Forelimb muscle (tissue), 1 donor: ENCODE measurements around the gene NDC1. TPM values are rescaled to one million over a fixed set of nuclear protein-coding genes. Genes with fewer than 3 reads are reported as not detected.

Source experiments
- DNase-seq: peaks from one replicate; pipeline ENCODE4 v3.0.0-alpha.2; 2013; ENCODE audit warnings: low read depth
- polyA plus RNA-seq: library from polyadenylated mRNA; unstranded; fragments of 120-200 nt; gene quantifications from one replicate; pipeline ENCODE4 v1.2.1, GENCODE V29; 2013; ENCODE audit not compliant: insufficient read length

NDC1 gene
- polyA plus RNA-seq, 1 donor: 9.3 TPM

DNA sequence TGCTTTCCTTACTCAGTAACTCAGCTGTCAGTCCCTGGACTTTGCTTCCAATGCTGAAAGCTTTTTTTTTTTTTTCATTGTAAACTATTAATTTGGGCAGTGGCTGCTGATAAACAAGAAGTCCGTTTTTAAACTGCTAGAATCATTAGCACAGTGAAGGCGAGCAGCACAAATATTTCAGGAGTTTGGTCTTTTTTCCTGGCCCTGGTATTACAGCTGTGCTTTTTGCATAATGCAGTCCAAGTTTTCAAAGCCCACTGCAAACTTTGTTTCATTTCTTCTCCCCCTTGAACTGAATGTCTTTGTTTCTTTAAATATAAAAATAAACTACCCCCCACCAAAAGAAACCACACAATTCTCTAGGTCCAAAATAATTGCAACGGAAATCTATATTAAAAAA, 105.7 kb downstream of the NDC1 start:
- no peak for DNase-seq

DNA sequence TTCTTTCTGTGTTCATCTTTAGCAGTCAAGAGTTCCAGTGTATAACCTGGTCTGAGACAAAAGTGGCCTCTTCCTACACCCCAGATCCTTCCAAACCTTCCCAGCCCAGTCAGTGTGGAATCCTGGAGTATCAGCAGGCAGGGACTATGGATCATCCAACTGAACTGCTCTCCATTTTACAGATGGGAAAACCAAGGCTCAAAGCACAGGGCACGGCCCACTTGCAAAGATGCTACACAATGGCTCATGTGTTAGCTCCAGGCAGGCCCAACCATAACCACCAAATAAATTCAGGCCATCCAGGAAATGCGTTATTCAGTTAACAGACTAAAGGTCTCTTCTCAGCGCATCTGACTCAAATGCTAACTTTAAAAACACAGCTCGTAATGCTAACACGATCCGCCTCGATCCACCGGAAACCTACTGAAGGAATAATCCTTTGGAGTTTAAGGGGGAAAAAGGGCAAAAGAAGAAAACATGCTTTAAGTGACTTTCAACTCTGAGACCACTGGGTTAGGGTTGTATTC, 106.3 kb downstream of the NDC1 start:
- no peak for DNase-seq

DNA sequence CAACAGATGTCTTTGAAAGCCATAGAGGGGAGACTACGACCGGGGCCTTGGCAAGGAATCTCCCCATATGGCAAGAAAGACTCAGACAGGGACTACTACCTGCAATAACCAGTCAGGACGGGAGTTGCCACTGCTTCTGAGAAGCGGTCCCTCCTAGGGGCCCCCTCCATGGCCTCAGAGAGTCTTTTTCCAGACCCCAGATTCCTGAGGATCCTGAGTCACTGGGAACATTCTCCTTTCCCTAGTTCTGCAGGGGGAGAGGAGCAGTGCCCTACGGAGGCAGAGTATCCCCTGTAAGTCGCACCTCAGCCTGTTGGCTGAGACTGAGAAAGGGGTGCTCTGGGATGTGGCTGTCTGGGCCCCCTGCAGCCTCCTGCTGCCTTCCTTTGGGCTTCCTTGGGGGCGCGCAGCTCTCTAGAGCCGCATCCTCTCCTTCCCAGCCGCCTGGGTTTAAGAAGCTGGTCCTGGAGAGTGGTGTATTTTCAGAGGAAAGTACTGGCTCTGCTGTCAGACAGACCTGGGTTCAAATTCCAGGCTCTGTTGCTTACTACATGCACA, 107.0 kb downstream of the NDC1 start:
- DNase-seq: no peak

DNA sequence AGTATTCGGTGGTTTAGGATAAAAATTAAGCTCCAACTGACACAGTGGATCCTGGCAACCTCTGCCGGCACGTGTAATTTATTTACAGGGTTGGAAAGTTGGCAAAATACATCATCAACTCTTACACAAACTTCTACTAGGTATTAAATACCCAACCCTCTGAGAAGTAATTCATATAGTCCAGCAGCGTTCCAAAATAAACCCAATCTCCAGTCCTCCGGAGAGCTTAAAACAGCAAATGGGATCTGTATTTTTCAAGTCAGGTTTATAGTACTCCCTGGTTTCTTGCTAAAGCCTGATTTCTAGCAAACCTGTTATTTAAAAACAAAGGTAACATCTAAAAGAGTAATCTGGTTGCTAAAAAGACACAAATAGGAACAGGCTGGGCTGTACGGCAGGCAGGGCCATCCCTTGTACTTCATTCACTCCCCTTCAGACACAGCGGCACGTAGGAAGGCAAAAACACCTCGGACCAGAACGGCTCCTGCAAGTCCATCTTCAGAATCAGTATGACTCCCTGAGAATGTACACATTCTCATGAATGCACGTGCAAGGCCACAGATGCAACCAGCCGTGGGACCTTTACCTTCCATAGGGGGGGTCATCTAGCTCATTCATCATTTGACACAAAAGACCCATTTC, 107.8 kb downstream of the NDC1 start:
- no peak for DNase-seq

DNA sequence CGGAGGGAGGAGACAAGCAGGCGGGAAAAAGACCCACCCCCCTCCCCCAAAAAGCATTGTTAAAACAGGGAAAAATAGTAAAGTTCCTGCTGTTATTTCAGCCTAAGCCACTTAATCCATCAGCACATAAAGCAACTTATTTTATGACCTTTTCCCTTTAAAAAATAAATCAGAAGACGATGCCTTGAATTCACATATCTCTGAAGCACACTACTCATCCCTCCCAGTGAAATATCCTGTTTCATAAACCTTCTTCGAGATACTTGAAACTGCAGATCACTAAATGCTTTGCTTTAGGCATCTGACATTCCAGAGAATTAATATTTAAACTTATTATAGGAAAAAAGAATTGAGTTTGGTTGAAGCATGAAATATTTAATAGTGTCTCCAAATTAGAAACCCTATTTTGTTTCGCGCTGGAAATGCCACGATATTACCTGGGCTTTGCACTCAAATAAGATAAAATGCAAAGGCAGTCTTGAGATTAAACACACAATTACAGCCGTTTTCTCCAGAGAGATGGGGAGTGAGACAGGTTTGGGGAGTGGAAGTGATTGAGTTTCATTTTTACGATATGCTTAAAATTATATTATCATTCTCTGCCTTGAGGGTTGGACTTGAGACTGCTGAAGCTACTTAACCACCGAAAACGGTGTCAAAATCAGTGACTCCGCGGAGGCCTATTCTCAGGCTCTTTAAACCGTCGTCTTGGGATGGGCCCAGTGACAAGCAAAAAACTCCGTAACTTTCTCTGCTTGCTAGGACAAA, 108.5 kb downstream of the NDC1 start:
- DNase-seq: no peak

GRCh38 chr1:53728702-53729455, 109.2 kb downstream of the NDC1 start:
- DNase-seq: no peak

- no peak for DNase-seq
These were observed 109.9 kb downstream of the NDC1 start for GRCh38 chr1:53728196-53728595.

GRCh38 chr1:53727461-53728092, 110.5 kb downstream of the NDC1 start:
- no peak for DNase-seq

DNA sequence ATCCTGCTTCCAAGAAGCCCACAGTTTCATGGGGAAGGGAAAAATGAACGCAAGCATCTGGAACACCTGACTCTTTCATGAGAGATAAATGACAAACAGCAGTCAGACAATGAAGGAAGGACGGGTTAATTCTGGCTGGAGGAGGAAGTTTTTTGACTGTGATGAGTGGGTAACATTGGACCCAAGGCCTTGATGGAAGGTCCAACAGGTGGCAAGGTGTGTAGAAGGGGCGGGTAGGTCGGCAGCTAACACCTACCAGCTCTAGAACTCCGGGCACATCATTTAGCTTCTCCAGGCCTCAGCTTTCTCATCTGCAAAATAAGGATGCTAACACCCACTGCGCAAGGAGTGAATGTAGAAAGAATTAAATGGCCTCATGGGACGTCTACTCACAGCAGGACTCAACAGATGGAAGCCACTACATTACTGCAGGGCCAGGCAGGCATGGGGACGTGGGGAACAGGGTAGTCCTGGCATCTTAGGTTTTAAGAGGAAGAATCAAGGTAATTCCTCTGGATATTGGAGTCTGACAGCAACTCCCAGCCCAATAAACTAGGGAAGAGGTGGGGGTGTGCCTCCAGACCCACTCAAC, 112.0 kb downstream of the NDC1 start:
- DNase-seq: no peak

DNA sequence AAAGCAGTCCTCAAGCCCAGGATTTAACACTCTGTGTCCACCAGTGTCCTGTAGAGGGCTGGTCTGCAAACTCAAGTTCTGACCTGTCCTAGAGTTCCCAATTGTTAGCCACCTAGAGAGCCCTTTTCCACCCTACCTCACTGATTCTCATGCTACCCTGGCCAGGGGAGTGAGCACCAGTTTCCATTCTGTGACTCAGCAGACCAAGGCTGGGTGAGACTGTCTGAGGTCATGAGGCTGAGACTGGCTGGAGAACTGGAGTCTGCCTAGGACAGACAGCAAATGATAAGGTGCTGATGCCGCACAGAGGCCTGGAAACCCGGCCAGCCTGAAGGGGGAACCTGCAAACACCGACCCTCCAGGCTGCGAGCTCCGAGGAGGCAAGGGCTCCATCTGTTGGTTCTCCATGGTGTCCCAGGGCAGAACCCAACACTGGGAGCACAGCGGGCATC, 112.8 kb downstream of the NDC1 start:
- no peak for DNase-seq

DNA sequence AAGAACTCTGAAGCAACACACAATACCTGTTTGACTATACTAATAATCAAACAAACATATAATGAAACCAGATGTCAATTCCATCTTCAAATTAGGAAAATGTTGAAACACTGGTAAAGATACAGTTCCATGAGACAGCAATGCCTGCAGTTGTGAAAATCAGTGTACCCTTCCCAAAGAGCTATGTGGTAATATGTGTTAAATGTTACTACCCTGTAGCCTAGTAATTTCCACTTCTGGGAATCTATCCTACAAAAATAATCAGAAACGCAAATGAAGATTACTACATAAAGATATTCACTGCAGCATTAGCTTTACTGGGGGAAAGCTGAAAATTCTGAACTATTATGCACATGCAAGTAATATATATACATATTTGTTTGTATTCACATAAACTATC, 116.1 kb downstream of the NDC1 start:
- no peak for DNase-seq

DNA sequence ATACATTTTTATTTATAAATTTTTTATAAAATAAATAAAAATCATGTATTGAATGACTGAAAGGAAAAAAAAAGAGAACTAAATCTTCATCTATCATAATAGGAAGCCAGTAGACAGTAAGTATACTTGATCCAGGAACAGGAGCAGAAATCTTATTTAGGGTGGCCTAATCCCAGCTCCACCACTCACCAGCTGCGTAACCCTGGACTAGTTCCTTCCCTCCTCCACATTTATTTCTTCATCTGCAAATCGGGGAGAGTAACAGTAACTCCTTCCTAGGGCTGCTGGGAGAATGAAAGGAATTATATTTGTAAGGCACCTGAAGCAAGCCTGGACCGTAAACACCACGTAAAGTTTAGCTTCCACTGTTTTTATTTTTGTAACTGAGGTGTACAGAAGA, 117.0 kb downstream of the NDC1 start:
- DNase-seq: no peak

DNA sequence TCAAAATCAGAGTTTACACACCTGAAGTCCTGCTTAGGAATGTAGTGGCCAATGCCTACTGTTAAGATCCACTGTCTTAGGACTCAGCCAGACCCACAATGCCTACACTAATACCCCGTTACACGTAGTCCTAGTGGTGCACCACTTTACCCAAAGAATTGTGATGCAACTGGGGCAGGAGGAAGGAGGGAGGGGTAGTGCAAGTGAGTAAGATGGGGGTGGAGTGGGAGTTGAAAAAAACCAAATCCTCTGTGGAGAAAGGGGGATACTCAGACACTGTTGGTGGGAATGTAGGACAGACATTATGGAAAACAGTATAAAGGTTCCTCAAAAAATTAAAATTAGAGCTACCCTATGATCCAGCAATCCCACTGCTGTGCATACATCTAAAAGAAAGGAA, 118.6 kb downstream of the NDC1 start:
- DNase-seq: no peak

DNA sequence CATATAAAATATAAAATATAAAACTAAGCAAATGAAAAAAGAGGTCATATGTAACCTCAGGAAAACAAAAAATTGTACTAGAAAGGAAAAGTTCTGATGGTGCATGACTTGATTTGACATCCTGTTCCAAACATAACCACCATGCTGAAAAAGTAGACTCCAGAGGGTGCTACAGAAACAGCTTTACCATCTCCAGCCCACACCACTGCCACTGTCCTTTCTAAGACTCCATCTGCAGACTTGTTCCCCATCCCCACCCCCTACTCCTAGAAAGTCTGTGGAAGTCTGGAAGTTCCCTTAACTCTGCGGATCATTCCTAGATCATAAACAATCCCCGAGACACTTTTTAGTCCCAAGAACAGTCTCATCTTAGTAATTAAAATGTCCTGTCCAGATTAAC, 119.7 kb downstream of the NDC1 start:
- DNase-seq: no peak

GRCh38 chr1:53717025-53717804, 120.9 kb downstream of the NDC1 start:
- DNase-seq: no peak

DNA sequence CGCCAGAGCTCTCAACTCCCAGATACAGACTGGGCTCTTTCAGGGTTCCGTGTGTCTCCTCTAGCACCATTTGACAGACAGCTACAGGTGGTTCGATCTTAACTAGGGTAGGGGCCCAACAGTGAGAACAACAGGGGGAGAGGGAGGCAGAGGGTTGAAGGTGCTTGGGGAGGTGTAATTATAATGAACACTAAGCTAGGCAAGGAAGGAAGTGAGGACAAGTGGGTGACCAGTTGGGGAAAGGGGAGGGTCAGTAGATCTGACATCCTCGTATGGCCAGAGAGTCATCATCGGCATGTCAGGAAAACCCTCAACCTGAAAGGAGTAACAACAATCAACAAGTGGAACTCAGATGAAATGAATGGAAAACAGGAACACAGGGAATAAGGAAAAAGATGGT, 121.9 kb downstream of the NDC1 start:
- no peak for DNase-seq

GRCh38 chr1:53715478-53715877, 122.6 kb downstream of the NDC1 start:
- DNase-seq: no peak
